ENCODE measurements around the gene SLAMF9. TPM values are rescaled to one million over a fixed set of nuclear protein-coding genes. Genes with fewer than 3 reads are reported as not detected.

The SLAMF9 gene
- total RNA-seq, 2 donors from 2014 or later: not detected

GRCh38 chr1:159985473-159985872 lies 31.4 kb upstream of the SLAMF9 start:
- Mint-ChIP-seq H3K27ac (no peak overlapping the region), H3K27me3 (peaks cover 15 to 28% of the 10 kb centered on the region in 2 donors), H3K4me1 (ENCODE audit: low read depth in 2 of 2) (no peaks in the 10 kb centered on the region), H3K36me3 (no peaks in the 10 kb centered on the region), H3K4me3 (no peak overlapping the region), H3K9me3 (no peaks in the 10 kb centered on the region)
- ATAC-seq (no peak), DNase-seq (ENCODE audit: low spot score) (no peak)

- H3K4me1 Mint-ChIP-seq (ENCODE audit: low read depth in 2 of 2): no peaks in the 10 kb centered on the region
- ATAC-seq: no peak
- peaks cover 24 to 41% of the 10 kb centered on the region in 2 donors for H3K27me3 Mint-ChIP-seq
- no peak overlapping the region for H3K4me3 Mint-ChIP-seq
- H3K27ac Mint-ChIP-seq: no peak overlapping the region
- no peaks in the 10 kb centered on the region for H3K36me3 Mint-ChIP-seq
- H3K9me3 Mint-ChIP-seq: no peaks in the 10 kb centered on the region
- no peak for DNase-seq (ENCODE audit: low spot score)
Observed at GRCh38 chr1:159983681-159984080, 29.6 kb upstream of the SLAMF9 start.

- DNase-seq (ENCODE audit: low spot score): no peak
- peaks cover 27 to 44% of the 10 kb centered on the region in 2 donors for H3K27me3 Mint-ChIP-seq
- ATAC-seq: no peak
- no peaks in the 10 kb centered on the region for H3K36me3 Mint-ChIP-seq
- H3K27ac Mint-ChIP-seq: no peak overlapping the region
- no peaks in the 10 kb centered on the region for H3K4me1 Mint-ChIP-seq (ENCODE audit: low read depth in 2 of 2)
- no peak overlapping the region for H3K4me3 Mint-ChIP-seq
- no peaks in the 10 kb centered on the region for H3K9me3 Mint-ChIP-seq
Observed at GRCh38 chr1:159982280-159982679, 28.2 kb upstream of the SLAMF9 start.

- H3K4me1 Mint-ChIP-seq (ENCODE audit: low read depth in 2 of 2): no peaks in the 10 kb centered on the region
- H3K27me3 Mint-ChIP-seq: peaks cover 34 to 44% of the 10 kb centered on the region in 2 donors
Observed at GRCh38 chr1:159981351-159982055, 27.5 kb upstream of the SLAMF9 start.

GRCh38 chr1:159980786-159981185 lies 26.7 kb upstream of the SLAMF9 start:
- H3K27me3 Mint-ChIP-seq: peaks cover 34 to 44% of the 10 kb centered on the region in 2 donors
- no peaks in the 10 kb centered on the region for H3K36me3 Mint-ChIP-seq
- no peak overlapping the region for H3K27ac Mint-ChIP-seq
- no peaks in the 10 kb centered on the region for H3K4me1 Mint-ChIP-seq (ENCODE audit: low read depth in 2 of 2)
- no peak overlapping the region for H3K4me3 Mint-ChIP-seq
- DNase-seq (ENCODE audit: low spot score) (no peak), ATAC-seq (no peak)
- no peaks in the 10 kb centered on the region for H3K9me3 Mint-ChIP-seq

More at GRCh38 chr1:159981351-159982055, 27.5 kb upstream of the SLAMF9 start:
- DNase-seq (ENCODE audit: low spot score): no peak
- H3K36me3 Mint-ChIP-seq: no peaks in the 10 kb centered on the region
- no peak overlapping the region for H3K27ac Mint-ChIP-seq
- no peaks in the 10 kb centered on the region for H3K9me3 Mint-ChIP-seq
- no peak overlapping the region for H3K4me3 Mint-ChIP-seq
- ATAC-seq: peak in 1 of 2 donors; percentile 21

- no peak for DNase-seq (ENCODE audit: low spot score)
- peaks cover 34 to 40% of the 10 kb centered on the region in 2 donors for H3K27me3 Mint-ChIP-seq
- H3K4me1 Mint-ChIP-seq (ENCODE audit: low read depth in 2 of 2): no peaks in the 10 kb centered on the region
- H3K36me3 Mint-ChIP-seq: no peaks in the 10 kb centered on the region
- H3K4me3 Mint-ChIP-seq: no peak overlapping the region
- H3K27ac Mint-ChIP-seq: no peak overlapping the region
- H3K9me3 Mint-ChIP-seq: no peaks in the 10 kb centered on the region
- ATAC-seq: no peak
Observed at GRCh38 chr1:159980076-159980475, 26.0 kb upstream of the SLAMF9 start.

- DNase-seq (ENCODE audit: low spot score) (no peak), ATAC-seq (no peak)
- Mint-ChIP-seq H3K4me3 (no peak overlapping the region), H3K9me3 (no peaks in the 10 kb centered on the region), H3K4me1 (ENCODE audit: low read depth in 2 of 2) (no peaks in the 10 kb centered on the region), H3K36me3 (no peaks in the 10 kb centered on the region), H3K27ac (no peak overlapping the region), H3K27me3 (peaks cover 34 to 35% of the 10 kb centered on the region in 2 donors)
Observed at GRCh38 chr1:159979257-159979656, 25.2 kb upstream of the SLAMF9 start.

GRCh38 chr1:159978107-159978398 lies 24.0 kb upstream of the SLAMF9 start:
- ATAC-seq (no peak), DNase-seq (ENCODE audit: low spot score) (no peak)
- Mint-ChIP-seq H3K4me1 (ENCODE audit: low read depth in 2 of 2) (no peaks in the 10 kb centered on the region), H3K9me3 (no peaks in the 10 kb centered on the region), H3K27me3 (peaks cover 25 to 30% of the 10 kb centered on the region in 2 donors), H3K36me3 (no peaks in the 10 kb centered on the region), H3K27ac (no peak overlapping the region), H3K4me3 (no peak overlapping the region)

GRCh38 chr1:159977364-159978106 lies 23.5 kb upstream of the SLAMF9 start:
- Mint-ChIP-seq H3K4me3 (no peak overlapping the region), H3K9me3 (no peaks in the 10 kb centered on the region), H3K4me1 (ENCODE audit: low read depth in 2 of 2) (no peaks in the 10 kb centered on the region), H3K36me3 (no peaks in the 10 kb centered on the region), H3K27me3 (peaks cover 24 to 29% of the 10 kb centered on the region in 2 donors), H3K27ac (no peak overlapping the region)
- DNase-seq (ENCODE audit: low spot score) (no peak), ATAC-seq (no peak)

GRCh38 chr1:159974350-159974965 lies 20.4 kb upstream of the SLAMF9 start:
- H3K27me3 Mint-ChIP-seq: peaks cover 20 to 21% of the 10 kb centered on the region in 2 donors
- H3K27ac Mint-ChIP-seq: no peak overlapping the region
- no peaks in the 10 kb centered on the region for H3K36me3 Mint-ChIP-seq
- DNase-seq (ENCODE audit: low spot score): no peak
- H3K4me1 Mint-ChIP-seq (ENCODE audit: low read depth in 2 of 2): no peaks in the 10 kb centered on the region
- no peak overlapping the region for H3K4me3 Mint-ChIP-seq
- no peak for ATAC-seq
- no peaks in the 10 kb centered on the region for H3K9me3 Mint-ChIP-seq

- Mint-ChIP-seq H3K9me3 (no peaks in the 10 kb centered on the region), H3K27me3 (peaks cover 18 to 19% of the 10 kb centered on the region in 2 donors), H3K4me1 (ENCODE audit: low read depth in 2 of 2) (no peaks in the 10 kb centered on the region), H3K4me3 (no peak overlapping the region), H3K27ac (no peak overlapping the region), H3K36me3 (no peaks in the 10 kb centered on the region)
- no peak for DNase-seq (ENCODE audit: low spot score)
- ATAC-seq: peak; percentile 15 to 41
Observed at GRCh38 chr1:159973350-159973940, 19.4 kb upstream of the SLAMF9 start.

- Mint-ChIP-seq H3K27me3 (peaks cover 24 to 26% of the 10 kb centered on the region in 2 donors), H3K4me1 (ENCODE audit: low read depth in 2 of 2) (no peaks in the 10 kb centered on the region), H3K9me3 (no peaks in the 10 kb centered on the region), H3K36me3 (no peaks in the 10 kb centered on the region), H3K4me3 (no peak overlapping the region), H3K27ac (no peak overlapping the region)
- DNase-seq (ENCODE audit: low spot score): no peak
- peak; percentile 37 to 38 for ATAC-seq
Observed at GRCh38 chr1:159972443-159973205, 18.6 kb upstream of the SLAMF9 start.

GRCh38 chr1:159970932-159971342 lies 16.9 kb upstream of the SLAMF9 start:
- H3K36me3 Mint-ChIP-seq: no peaks in the 10 kb centered on the region
- H3K4me1 Mint-ChIP-seq (ENCODE audit: low read depth in 2 of 2): no peaks in the 10 kb centered on the region
- peaks cover 22 to 41% of the 10 kb centered on the region in 2 donors for H3K27me3 Mint-ChIP-seq
- ATAC-seq: no peak
- H3K4me3 Mint-ChIP-seq: no peak overlapping the region
- H3K27ac Mint-ChIP-seq: no peak overlapping the region
- no peak for DNase-seq (ENCODE audit: low spot score)
- H3K9me3 Mint-ChIP-seq: no peaks in the 10 kb centered on the region
